Dedifferentiated amniotic fluid mesenchymal stem cell (primary cell): ENCODE results near the gene SNORC.
A peak's percentile ranks its signal among the peaks of the same experiment; 100 is the strongest.
"Not testable (repeated sequence)": the region's sequence is repeated elsewhere in the genome, so short reads cannot be mapped to it uniquely, and the experiment has no call there.

ENCODE experiments used
- DNase-seq: peaks from one replicate; pipeline ENCODE4 v3.0.0-alpha.2; 2016; ENCODE audit errors: extremely low spot score

Gene SNORC

DNA sequence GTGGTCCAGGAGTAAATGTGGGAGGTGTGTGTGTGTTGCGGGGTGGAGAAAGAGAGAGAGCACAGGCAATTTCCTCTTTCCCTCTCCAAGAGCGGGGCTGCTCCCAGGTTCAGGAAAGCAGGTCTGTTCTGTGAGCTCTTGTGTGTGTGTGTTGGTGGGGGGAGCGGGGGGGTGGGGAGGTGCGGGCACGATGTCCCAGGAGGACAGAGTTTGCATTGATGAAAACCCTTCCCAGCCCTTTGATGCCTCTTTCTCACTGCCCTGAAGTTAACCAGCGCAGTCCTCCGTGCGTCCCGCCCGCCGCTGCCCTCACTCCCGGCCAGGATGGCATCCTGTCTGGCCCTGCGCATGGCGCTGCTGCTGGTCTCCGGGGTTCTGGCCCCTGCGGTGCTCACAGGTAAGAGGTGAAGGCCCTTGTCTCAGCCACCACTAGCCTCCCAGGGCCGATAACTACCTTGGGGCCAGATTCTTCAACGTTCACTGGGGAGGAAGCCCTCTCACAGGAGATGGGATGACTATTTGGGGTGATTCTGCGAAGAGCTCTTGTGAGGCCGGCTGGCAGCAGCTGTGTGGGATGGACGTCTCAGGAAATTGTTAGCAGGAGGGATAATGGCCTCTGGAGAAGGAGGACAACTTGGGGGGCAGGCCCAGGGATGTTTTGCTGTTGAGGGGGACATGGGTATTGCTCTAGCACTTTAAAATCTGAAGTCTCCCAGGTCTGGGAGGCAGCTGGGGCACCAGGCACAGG lies at the start of gene SNORC:
TSS of gene SNORC (plus strand) at position 247 of the 748 bp plus-strand sequence. CDS start at position 325, 78 bp downstream.
- DNase-seq, result no peak

- DNase-seq, result no peak
Measured at GRCh38 chr2:232829988-232830387, 40.1 kb upstream of the SNORC start.

GRCh38 chr2:232831496-232831895 lies 38.6 kb upstream of the SNORC start:
- no peak for DNase-seq

DNA sequence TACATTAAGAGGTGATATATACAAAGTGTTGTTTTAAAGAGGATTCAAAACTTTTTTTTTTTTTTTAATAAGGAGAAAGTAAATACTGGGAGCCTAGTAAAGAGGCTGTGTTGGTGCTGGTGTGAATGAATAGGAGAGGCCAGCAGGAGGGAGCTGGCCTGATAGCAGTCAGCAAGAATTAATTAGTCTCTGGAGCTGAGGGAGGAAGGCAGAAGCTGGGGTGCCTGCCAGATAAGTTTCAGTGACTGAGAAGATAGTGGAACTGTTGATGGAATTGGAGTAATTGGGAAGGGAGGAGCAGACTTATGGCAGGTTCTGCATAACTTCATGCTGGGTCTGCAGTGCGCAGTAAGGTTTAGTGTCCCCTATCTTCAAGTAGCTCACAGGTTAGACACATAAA lies 36.2 kb upstream of the SNORC start:
- no peak for DNase-seq

DNA sequence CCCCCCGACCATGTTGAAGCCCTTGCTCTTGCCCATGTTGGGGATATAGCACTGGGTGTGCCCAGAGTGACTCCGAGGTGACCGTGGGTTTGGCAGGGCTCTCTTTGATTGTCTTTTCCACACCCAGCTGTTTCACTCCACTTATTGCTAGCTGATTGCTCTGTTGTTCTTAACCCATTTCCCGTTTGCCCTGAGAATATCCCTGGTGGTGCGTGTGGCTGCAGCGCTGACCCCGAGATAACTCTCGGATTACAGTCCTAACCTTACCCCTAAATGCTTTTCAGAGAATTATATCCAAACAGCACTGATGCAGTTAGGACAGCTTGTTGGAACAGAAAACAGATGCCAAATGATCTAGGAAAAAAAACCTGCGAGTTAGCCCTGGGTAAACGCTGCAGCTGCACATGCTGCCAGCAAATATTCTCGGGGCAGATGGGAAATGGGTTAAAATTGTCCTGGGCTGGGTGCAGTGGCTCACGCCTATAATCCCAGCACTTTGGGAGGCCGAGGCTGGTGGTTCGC lies 34.3 kb upstream of the SNORC start:
- no peak for DNase-seq

DNA sequence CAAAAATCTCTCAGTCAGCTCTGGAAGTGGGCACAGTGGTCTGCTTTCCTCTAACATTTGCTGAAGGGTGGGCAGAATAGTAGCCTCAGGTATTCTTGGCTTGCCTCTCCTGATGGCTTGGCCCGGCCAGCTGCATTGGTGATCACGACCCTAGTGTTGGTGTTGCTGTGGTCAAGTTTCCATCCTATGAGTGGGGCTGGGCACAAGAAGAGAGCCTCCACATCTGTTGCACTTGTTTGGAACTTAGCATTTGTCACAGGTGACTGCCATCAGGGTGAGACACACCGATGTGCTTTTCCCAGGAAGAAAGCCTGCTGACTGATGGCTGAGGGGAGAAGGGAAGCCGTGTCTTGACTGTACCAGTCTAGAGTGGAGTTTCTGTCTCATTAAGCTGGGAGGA lies 33.1 kb upstream of the SNORC start:
- no peak for DNase-seq

DNA sequence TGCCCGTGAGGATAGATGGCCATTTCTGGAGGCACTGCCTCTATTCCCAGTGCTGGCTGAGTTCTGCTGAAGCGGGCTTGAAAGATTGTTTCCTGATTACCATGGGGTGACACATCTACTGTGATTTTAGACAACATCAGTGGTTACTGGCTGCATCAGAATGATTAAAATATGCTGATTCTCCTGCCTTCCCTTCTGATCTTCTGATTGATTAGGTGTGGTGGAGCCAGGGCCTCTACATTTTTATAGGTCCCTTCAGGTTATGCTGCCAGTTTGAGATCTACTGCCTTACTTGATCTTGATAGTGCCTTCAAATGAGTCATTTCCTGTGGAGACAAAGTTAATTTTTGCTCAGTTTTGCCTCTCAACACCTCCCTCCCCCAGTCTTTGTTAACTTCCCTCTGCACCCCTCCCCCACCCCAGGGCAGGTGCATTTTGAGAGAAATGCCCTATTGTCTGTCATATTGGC lies 31.6 kb upstream of the SNORC start:
- no peak for DNase-seq

DNA sequence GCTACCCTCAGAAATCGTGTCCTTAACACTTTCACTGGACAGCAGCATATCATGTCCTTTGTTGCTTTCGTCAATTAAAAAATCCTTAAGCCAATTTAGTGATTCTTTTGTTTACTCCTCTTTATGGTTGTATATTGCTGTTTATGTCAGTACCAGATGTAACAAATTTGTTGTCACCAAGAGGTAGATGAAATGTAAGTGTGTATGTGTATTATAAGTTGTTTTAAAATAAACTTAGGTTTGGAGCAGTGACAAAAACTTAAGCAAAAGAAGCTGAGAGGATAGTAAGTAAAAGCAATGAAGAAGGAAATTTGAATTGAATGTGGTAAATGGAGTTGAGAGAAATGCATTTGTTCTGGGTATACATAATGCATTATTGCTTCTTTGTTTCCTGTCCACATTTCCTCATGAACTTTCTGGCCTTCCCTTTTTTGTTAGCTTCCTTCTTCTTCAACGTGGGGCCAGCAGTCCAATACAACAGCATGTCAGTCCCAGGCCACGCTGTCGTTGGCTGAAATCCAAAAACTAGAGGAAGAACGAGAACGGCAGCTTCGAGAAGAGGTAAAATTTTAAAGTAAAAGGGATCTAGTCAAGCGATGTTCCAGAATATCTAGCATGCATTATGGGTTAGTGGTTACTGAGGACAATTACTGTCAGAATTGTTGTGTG lies 30.5 kb upstream of the SNORC start:
- no peak for DNase-seq

DNA sequence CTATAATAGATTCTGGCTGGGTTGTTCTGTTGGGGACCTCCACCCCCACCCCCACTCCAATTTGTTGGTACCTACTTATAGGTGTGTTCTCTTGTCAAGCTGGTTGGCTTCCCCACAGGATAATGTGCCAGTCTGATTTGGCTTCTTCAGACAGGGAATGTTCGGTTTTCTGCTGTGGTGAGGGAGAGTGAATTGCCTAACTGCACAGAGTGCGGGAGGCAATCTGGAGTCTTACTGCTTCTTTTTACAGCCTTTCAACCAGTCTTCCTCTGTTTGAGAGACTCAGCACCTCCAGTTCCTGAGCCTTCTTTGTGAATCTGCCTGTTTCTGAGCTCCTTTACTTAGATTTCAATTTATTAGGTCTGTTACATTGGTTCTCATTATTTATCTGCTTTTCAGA lies 27.4 kb upstream of the SNORC start:
- no peak for DNase-seq

- DNase-seq, result no peak
Measured at GRCh38 chr2:232843834-232844233, 26.2 kb upstream of the SNORC start.

GRCh38 chr2:232846055-232846454 lies 24.0 kb upstream of the SNORC start:
- no peak for DNase-seq

DNA sequence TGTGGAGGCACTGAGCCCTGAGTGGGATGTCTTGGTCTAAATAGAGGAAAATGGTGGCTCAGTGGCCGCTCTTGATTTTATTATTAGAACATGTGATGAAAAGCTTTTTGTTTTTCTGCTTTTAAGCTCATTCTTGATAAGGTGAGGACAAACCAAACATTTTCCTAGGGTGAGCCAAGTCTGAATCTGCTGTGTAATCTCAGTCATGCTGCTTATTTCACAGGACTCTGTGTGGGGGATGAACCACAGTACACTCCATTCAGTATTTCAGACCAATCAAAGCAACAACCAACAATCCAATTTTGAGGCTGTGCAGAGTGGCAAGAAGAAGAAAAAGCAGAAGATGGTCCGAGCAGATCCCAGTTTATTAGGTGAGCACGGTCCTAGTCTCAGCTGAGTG lies 20.0 kb upstream of the SNORC start:
- no peak for DNase-seq

GRCh38 chr2:232852081-232852480 lies 18.0 kb upstream of the SNORC start:
- DNase-seq, result not testable (repeated sequence)

DNA sequence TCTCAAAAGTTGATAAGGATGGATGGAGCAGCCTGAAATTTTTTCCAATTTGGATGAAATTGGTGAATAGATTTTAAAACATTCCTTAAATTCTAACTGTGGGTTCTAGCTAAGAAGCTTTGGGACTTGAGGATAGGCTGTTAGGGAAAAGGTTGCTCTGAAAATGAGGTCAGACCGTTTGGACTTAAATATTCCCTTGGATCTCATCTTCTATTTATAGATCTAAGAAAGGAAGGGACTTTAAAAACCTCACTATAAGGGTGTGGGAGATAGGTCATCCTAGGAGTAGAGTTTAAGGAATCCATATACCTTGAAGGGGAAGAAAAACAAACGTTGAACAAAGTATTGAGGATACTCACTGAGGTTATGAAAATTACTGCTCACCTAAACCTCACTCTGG lies 17.4 kb upstream of the SNORC start:
- DNase-seq, result no peak

DNA sequence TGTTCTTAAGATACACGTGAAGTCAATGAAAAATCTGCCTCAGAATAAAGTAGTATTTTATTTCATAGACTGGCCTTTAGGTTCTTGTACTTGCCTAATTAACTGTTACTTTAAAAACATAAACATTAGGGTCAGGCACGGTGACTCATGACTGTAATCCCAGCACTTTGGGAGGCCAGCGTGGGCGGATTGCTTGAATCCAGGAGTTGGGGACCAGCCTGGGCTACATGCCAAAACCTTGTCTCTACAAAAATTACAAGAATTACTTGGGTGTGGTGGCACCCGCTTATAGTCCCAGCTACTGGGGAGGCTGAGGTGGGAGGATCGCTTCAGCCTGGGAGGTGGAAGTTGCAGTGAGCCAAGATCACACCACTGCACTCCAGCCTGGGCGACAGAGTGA lies 16.0 kb upstream of the SNORC start:
- DNase-seq, result peak; percentile 56

- DNase-seq, result peak; percentile 67
Measured at GRCh38 chr2:232857158-232857563, 12.9 kb upstream of the SNORC start.

GRCh38 chr2:232859385-232859916 lies 10.6 kb upstream of the SNORC start:
- DNase-seq, result no peak

DNA sequence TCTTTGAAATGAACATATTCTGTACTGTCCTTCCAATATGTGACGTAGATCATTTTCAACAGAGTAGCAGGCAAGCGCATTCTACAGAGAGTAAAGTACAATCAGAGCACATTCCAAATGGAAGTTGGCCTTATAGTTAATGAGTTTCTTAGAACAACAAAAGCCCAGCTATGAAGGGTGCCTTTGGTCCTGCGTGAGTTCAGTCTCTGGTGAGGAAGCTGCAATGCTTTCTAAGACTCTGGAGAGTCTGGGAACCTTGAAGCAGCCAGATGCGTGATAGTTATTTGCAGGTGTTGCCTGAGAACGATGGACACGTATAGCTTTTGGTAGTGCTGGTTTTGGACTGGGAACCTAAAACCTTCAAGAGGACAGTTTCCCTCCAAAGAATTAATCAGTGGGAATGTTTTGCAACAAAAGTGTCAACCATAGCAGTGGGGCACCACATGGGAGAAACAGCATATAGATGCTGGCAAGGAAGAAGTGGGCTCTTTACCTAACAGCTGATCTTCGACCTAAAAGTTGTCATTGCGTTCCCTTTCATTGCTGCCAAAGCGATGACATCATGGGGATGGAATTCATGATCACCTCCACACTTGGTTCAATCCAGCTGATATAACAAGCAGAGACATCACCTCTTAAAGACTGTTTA lies 9.3 kb upstream of the SNORC start:
- DNase-seq, result no peak

DNA sequence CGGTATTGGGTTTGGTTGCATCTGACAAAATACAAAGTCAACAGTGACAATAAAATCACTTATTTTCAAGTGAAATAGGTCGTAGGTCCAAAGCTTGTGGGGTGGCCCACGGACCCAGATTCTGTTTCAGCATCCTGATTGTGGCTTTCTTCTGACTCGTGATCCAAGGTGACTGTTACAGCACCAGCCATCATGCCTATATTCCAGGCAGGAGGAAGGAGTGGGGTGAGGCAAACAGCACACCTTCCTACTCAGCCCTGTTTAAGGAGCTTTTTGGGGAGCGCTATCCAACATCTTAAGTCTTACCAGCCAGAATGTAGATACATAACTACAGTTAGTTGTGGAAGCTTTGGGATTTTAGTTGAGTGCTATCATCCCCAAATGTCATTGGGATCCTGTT lies 8.7 kb upstream of the SNORC start:
- DNase-seq, result no peak

DNA sequence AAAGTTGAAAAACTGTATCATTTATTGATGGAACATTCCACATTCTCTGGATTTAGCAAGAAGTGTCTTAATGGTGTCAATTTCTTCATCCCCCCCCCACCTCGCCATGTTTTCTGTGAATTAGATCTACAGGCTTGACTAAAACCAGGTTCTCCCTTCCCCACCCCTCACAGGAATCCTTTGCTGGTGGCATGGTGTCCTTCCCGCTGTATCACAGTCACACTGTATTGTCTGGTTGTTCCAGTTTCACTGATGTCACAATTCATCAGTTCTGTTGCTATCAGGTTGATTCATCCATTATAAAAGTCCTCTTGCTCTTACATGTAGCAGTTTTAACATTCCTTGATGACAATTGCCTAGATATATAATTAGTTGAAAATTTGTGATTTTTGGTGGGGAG lies 6.1 kb upstream of the SNORC start:
- DNase-seq, result no peak

DNA sequence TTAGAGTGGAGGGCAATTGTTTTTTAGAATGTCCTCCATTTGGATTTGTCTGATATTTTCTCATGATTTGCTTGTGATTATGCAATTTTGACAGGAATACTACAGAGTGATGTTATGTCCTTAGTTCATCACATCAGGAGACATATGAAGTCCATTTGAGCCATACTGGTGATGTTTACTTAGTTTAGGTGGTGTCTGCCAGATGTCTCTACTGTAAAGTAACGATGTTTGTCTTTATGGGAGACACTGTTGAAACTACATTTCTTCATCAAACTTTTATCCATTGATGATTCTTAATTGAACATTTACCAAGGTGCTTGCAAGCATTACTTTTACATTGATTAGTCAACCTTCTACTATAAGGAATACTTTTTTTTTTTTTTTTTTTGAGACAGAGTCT lies 4.9 kb upstream of the SNORC start:
- DNase-seq, result no peak

- DNase-seq, result no peak
Measured at GRCh38 chr2:232866104-232866503, 4.0 kb upstream of the SNORC start.
